KBM-7 (cell line): ENCODE data around the gene DDX47.
"Not testable (repeated sequence)": the region's sequence is repeated elsewhere in the genome, so short reads cannot be mapped to it uniquely, and the experiment has no call there.

Experiments
- DNase-seq: peaks from one replicate; pipeline ENCODE4 v3.0.0-alpha.2; 2015
- in situ Hi-C: fragments of 300-500 bp; cut with MboI; formaldehyde crosslinking; loops from 2 replicates; pipeline ENCODE4 v1.14.3; 2020; ENCODE audit warnings: low sequenced_read_pairs, low pct_unique_long_range_greater_than_20kb, mixed read lengths

DDX47 gene

GRCh38 chr12:12846780-12847179, 33.6 kb downstream of the DDX47 start:
- not testable (repeated sequence) for DNase-seq

GRCh38 chr12:12853435-12853834, 40.3 kb downstream of the DDX47 start:
- in situ Hi-C loops, result no loop called here
- DNase-seq, result no peak

More at GRCh38 chr12:12846780-12847179, 33.6 kb downstream of the DDX47 start:
- in situ Hi-C loops, result not testable (repeated sequence)

GRCh38 chr12:12859690-12860089, 46.5 kb downstream of the DDX47 start:
- no peak for DNase-seq
- in situ Hi-C loops, result no loop called here

- no peak for DNase-seq
- in situ Hi-C loops, result no loop called here
These were observed 51.1 kb downstream of the DDX47 start for GRCh38 chr12:12864243-12864642.

- in situ Hi-C loops, result no loop called here
- no peak for DNase-seq
These were observed 55.5 kb downstream of the DDX47 start for GRCh38 chr12:12868477-12869235.

GRCh38 chr12:12870465-12870864, 57.3 kb downstream of the DDX47 start:
- in situ Hi-C loops, result no loop called here
- DNase-seq, result no peak

GRCh38 chr12:12871587-12872138, 58.5 kb downstream of the DDX47 start:
- in situ Hi-C loops, result no loop called here
- DNase-seq, result no peak

- DNase-seq, result no peak
- in situ Hi-C loops, result no loop called here
These were observed 59.2 kb downstream of the DDX47 start for GRCh38 chr12:12872139-12872933.

- in situ Hi-C loops, result no loop called here
These were observed 59.8 kb downstream of the DDX47 start for GRCh38 chr12:12872934-12873275.

GRCh38 chr12:12874029-12874428, 60.9 kb downstream of the DDX47 start:
- no peak for DNase-seq
- in situ Hi-C loops, result no loop called here

More at GRCh38 chr12:12872934-12873275, 59.8 kb downstream of the DDX47 start:
- DNase-seq, result no peak

GRCh38 chr12:12875301-12875700, 62.2 kb downstream of the DDX47 start:
- DNase-seq, in situ Hi-C loops: not testable (repeated sequence)

GRCh38 chr12:12877153-12877768, 64.1 kb downstream of the DDX47 start:
- in situ Hi-C loops, result no loop called here
- DNase-seq, result no peak

- no peak for DNase-seq
- in situ Hi-C loops, result no loop called here
These were observed 64.8 kb downstream of the DDX47 start for GRCh38 chr12:12877781-12878455.
